ENCODE data around the gene PANX3. TPM values are rescaled to one million over a fixed set of nuclear protein-coding genes. Genes with fewer than 3 reads are reported as not detected.

PANX3 gene
- total RNA-seq, 1 donor from 2014 or later: not detected

- no peak overlapping the region for H3K4me3 ChIP-seq (ENCODE audit: low read depth, low read length)
- H3K36me3 ChIP-seq (ENCODE audit: control insufficient read depth, insufficient read depth, low read length): no peaks in the 10 kb centered on the region
- H3K27me3 ChIP-seq (ENCODE audit: control insufficient read depth, insufficient read depth, low read length): no peaks in the 10 kb centered on the region
- no peak for TF ChIP-seq CTCF (IDR thresholded peaks at IDR 0.05; ENCODE audit: insufficient read depth, low read length, poor library complexity, severe bottlenecking)
- no peak for DNase-seq (ENCODE audit: low read depth)
These were observed 31.9 kb downstream of the PANX3 start for GRCh38 chr11:124643042-124643604.

- TF ChIP-seq CTCF (IDR thresholded peaks at IDR 0.05; ENCODE audit: insufficient read depth, low read length, poor library complexity, severe bottlenecking): no peak
- H3K36me3 ChIP-seq (ENCODE audit: control insufficient read depth, insufficient read depth, low read length): no peaks in the 10 kb centered on the region
- no peak overlapping the region for H3K4me3 ChIP-seq (ENCODE audit: low read depth, low read length)
- no peak for DNase-seq (ENCODE audit: low read depth)
- no peaks in the 10 kb centered on the region for H3K27me3 ChIP-seq (ENCODE audit: control insufficient read depth, insufficient read depth, low read length)
These were observed 32.6 kb downstream of the PANX3 start for GRCh38 chr11:124643605-124644425.

DNA sequence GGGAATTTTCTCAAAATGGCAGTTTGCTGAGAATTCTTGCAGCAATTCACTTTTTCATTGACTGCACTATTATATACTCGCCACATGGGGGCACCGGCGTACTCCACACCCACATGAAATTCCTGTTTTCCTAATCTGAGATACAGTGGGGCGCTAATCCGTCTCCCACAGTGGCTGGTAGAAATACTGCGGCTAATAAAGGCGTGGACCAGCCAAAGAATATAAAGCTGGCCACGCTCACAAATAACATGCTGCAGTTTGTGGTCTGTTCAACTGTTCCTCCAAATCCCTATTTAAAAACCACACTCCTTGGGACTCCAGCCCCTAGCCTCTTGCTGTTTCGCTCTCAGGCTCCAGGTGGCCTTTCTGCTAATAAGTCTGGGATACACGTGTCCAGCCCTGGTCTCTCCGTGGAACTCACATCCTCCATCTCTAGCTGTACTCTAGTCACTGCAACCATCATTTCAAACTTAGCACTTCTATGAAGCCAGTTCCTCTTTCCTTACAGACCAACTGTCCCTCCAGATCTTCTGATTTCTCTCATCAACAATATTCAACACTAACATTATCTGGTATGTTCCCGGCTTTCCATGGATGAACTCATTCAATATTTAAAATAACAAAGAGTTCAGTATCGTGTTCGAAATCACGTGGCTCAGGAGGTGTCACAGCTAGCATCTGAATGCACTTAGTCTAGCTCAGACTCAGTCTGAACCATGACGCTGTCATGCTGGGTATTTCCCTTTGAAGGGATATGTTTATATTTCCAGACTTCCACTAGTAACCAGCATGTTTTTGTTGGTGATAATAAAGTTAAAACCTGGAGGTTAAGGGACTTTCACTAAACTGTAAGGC is 33.4 kb downstream of the PANX3 start:
- Histone ChIP-seq H3K36me3 (ENCODE audit: control insufficient read depth, insufficient read depth, low read length) (no peaks in the 10 kb centered on the region), H3K27me3 (ENCODE audit: control insufficient read depth, insufficient read depth, low read length) (no peaks in the 10 kb centered on the region), H3K4me3 (ENCODE audit: low read depth, low read length) (no peak overlapping the region)
- no peak for DNase-seq (ENCODE audit: low read depth)
- TF ChIP-seq CTCF (IDR thresholded peaks at IDR 0.05; ENCODE audit: insufficient read depth, low read length, poor library complexity, severe bottlenecking): peak; percentile 77

- no peak for TF ChIP-seq CTCF (IDR thresholded peaks at IDR 0.05; ENCODE audit: insufficient read depth, low read length, poor library complexity, severe bottlenecking)
- Histone ChIP-seq H3K36me3 (ENCODE audit: control insufficient read depth, insufficient read depth, low read length) (no peaks in the 10 kb centered on the region), H3K27me3 (ENCODE audit: control insufficient read depth, insufficient read depth, low read length) (no peaks in the 10 kb centered on the region), H3K4me3 (ENCODE audit: low read depth, low read length) (no peak overlapping the region)
- DNase-seq (ENCODE audit: low read depth): no peak
These were observed 34.9 kb downstream of the PANX3 start for GRCh38 chr11:124646148-124646547.

GRCh38 chr11:124648610-124649009 is 37.4 kb downstream of the PANX3 start:
- TF ChIP-seq CTCF (IDR thresholded peaks at IDR 0.05; ENCODE audit: insufficient read depth, low read length, poor library complexity, severe bottlenecking): no peak
- DNase-seq (ENCODE audit: low read depth): no peak
- no peaks in the 10 kb centered on the region for H3K36me3 ChIP-seq (ENCODE audit: control insufficient read depth, insufficient read depth, low read length)
- no peak overlapping the region for H3K4me3 ChIP-seq (ENCODE audit: low read depth, low read length)
- no peaks in the 10 kb centered on the region for H3K27me3 ChIP-seq (ENCODE audit: control insufficient read depth, insufficient read depth, low read length)
